Thyroid gland (tissue), 4 donors: ENCODE results near the gene CD5L.

Source experiments
- CTCF ChIP-seq, 6 experiments: fragments of 200-600 bp in 3 of 6; fragments of 450-650 bp in 3 of 6; sonication (generic) in 3 of 6; IDR thresholded peaks; one replicate each; pipeline ENCODE4 v1.5.1; 2016 to 2019; ENCODE audit warnings: antibody characterized with exemption in 6 of 6, mild to moderate bottlenecking in 2 of 6, inconsistent platforms in 1 of 6, moderate library complexity in 1 of 6
- POLR2A ChIP-seq, 2 donors: fragments of 450-650 bp; IDR thresholded peaks; one replicate each; pipeline ENCODE4 v1.6.1; 2017; ENCODE audit warnings: antibody characterized with exemption in 2 of 2, mild to moderate bottlenecking in 2 of 2, moderate library complexity in 1 of 2

DNA sequence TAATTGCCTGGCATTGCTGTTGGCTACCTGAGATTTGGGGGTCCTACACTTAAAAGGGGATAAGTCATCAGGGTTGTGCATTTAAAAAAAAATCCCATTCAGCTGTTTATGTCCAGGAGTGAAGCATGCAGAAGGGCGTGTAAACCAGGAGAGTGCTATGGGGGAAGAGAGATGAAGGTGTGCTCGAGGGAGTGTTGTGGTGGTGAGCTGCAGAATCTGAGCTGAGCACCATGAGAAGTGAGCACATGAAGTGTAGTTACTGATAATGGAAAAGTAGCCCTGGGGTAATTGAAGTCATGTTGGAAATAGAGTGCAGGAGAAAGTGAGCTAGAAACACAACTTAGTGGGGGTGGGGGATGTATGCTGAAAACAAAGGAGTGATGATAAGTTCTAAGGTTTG, 22.4 kb downstream of the CD5L start:
- TF ChIP-seq CTCF (IDR thresholded peaks at IDR 0.05): no peak
- no peak for TF ChIP-seq POLR2A (IDR thresholded peaks at IDR 0.05)
